Activated naive CD4-positive, alpha-beta T cell treated with anti-CD3 and anti-CD28 coated beads for 36 hours (primary cell): ENCODE results near the gene PER2. TPM values are rescaled to one million over a fixed set of nuclear protein-coding genes. Genes with fewer than 3 reads are reported as not detected.
A peak's percentile ranks its signal among the peaks of the same experiment; 100 is the strongest.

Experiments used
- CTCF ChIA-PET: fragments of 350-600 bp; sonication (Branson Sonifier 250); formaldehyde crosslinking; loops from one replicate; lab custom pipeline; 2021; ENCODE audit warnings: antibody characterized with exemption; lab: Charles Lee
- DNase-seq: peaks from one replicate; pipeline ENCODE4 v3.0.0-alpha.2; 2020
- H3K27ac Mint-ChIP-seq: one replicate; pipeline ENCODE4 v1.8.0; 2021; ENCODE audit warnings: mild to moderate bottlenecking, mixed read lengths
- H3K27me3 Mint-ChIP-seq: one replicate; pipeline ENCODE4 v1.8.0; 2021; ENCODE audit warnings: low read depth, mixed read lengths
- H3K36me3 Mint-ChIP-seq: one replicate; pipeline ENCODE4 v1.8.0; 2021; ENCODE audit warnings: low read depth, mixed read lengths
- H3K4me1 Mint-ChIP-seq: one replicate; pipeline ENCODE4 v1.8.0; 2021; ENCODE audit warnings: low read depth, mixed read lengths
- H3K4me3 Mint-ChIP-seq: one replicate; pipeline ENCODE4 v1.8.0; 2021; ENCODE audit warnings: mild to moderate bottlenecking, moderate library complexity, mixed read lengths
- H3K9me3 Mint-ChIP-seq: one replicate; pipeline ENCODE4 v1.8.0; 2021; ENCODE audit warnings: mixed read lengths
- intact Hi-C: fragments of 100-400 bp; cut with micrococcal nuclease; formaldehyde crosslinking; loops from one replicate; pipeline ENCODE4 v1.15.1; 2023
- total RNA-seq, 2 experiments: library from RNA; stranded (reverse); gene quantifications; one replicate each; pipeline ENCODE4 v1.2.3, GENCODE V29; 2021

Gene PER2
- total RNA-seq, 2 experiments from 2014 or later = 7.1 to 7.8 TPM

DNA sequence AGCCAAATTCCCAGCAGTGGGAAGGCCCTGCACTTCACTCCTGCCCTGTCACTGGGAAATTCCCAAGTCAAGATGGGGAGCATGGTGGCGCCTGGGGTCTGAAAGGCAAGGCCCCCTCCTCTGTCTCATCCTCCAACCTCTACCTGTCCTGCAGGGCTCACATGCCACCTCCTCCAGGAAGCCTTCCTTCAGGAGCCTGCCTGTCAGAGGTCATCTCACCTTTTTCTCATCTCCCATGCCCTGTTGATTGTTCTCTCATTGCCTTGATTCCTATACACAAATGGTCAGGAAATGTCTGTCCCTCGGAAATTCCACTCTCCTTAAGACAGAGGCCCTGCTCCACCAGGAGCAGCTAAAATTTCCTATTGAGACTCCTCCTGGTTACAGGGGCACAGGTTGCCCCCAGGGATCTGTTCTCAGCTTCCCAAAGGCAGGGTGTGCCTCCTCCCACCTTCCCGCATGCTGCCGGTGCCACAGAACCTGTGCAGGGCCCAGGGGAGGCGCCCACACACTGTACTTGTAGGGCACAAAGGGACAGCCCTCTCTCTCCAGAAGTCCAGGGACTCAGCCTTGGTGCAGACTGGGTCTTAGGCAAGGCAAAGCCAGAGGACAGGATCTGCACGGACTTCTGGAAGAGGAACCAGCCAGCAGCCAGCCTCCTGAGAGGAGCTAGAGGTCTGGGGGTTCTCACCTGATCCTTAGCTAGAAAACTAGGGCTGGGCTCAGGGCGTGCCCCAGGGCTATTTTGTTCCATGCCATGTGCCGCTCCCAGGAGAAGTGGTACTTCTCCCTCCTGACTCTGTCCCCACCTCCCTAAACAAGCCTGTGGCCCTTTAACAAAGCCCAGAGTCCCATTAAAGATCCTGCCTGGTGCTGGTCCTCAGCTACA lies 61.5 kb downstream of the PER2 start:
- CTCF ChIA-PET = no interaction called here
- no peak overlapping the region for H3K4me3 Mint-ChIP-seq
- no peaks in the 10 kb centered on the region for H3K27me3 Mint-ChIP-seq
- no peak overlapping the region for H3K27ac Mint-ChIP-seq
- no peaks in the 10 kb centered on the region for H3K9me3 Mint-ChIP-seq
- peaks cover 1% of the 10 kb centered on the region for H3K36me3 Mint-ChIP-seq
- no peak for DNase-seq
- peaks cover 14% of the 10 kb centered on the region for H3K4me1 Mint-ChIP-seq
- intact Hi-C loops = no loop called here

DNA sequence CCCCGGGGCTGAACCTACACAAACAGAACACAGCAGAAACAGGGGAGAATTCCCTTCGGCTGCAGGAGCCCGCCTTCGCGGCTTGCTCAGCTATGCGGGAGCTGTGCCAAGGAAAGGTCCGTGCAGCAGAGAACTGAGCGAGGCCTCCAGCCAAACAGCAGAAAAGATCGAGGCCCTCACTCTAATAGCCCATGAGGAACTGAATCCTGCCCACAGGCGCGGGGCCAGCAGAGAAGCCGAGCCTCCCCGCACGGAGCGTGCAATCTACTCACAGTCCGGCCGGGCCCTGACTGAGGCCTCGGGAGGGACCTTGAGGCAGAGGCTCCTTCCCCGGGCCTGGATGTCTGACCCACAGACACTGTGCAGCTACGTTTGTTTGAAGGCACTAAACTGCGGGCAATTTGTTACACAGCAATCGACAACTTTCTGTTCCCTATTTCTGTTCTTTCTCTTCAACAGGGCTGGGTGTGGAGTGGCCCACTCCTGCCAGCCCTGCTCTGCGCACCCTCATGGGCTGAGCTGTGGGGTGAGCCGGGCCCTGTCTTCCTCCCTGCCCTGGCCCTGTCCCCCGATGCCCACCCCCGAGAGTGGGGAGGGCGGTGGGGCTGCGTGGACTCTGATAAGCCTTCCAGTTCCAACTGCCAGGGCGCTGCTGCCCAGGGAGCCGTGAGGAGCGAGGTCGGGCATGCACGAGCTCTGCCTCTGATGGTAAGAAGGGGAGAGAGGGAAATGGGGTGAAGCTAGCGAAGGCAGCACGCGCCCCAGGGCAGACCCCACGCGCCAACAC lies 62.3 kb downstream of the PER2 start:
- CTCF ChIA-PET = no interaction called here
- intact Hi-C loops = no loop called here
- Mint-ChIP-seq H3K9me3 (no peaks in the 10 kb centered on the region), H3K4me3 (no peak overlapping the region), H3K36me3 (peaks cover 1% of the 10 kb centered on the region), H3K27me3 (no peaks in the 10 kb centered on the region), H3K27ac (no peak overlapping the region), H3K4me1 (peaks cover 7% of the 10 kb centered on the region)
- no peak for DNase-seq

DNA sequence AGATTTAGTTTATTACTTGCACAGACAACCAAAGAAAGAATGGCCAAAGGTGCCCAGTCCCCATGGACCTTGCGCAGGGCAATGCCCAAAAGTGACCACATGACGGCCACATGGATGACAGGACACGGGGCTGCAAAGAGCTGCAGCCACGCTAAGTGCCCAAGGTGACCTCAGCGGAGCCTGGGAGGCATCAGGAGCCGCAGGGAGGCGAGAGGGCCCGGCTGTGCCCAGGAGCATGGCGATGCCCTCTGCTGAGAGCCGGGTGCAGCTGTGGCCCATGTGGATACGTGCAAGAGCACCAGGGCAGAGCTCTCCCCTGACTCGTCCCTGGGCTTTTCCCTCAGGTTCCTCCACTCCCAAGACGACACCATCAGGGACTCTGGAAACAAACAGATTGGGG lies 63.3 kb downstream of the PER2 start:
- intact Hi-C loops = no loop called here
- Mint-ChIP-seq H3K4me3 (no peak overlapping the region), H3K9me3 (no peaks in the 10 kb centered on the region), H3K36me3 (peaks cover 1% of the 10 kb centered on the region), H3K27me3 (no peaks in the 10 kb centered on the region), H3K27ac (no peak overlapping the region), H3K4me1 (no peaks in the 10 kb centered on the region)
- CTCF ChIA-PET = no interaction called here
- no peak for DNase-seq

DNA sequence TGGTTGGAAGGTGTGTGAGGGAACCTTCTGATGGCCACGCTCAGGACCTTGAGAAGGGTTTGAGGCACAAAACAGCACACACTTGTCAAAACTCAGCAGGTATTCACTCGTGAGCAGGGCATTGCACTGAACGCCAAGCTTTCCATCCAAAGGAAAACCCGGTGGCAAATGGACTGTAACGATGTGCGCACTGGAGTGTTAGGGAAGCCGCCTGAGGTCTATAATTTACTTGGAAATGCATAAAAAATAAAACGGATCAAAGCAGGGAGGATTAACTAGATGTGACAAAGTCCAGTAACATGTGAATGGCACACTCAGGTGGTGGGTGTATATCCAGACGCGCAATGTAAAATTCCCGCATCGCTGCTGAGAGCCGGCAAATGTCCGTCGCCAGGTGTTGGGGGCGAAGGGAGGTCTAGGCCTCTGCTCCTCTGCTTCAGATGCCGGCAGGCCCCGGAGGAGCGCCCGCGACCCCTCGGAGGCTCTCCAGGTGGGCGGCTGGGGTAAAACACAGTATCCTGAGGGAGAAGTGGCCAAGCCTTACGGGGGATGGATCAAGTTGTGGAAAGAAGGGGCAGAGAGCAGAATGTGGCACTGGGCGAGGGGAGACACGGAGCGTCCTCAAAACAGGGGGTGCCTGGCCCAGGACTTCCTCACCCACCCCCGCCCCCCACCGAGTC lies 63.9 kb downstream of the PER2 start:
- H3K9me3 Mint-ChIP-seq = no peaks in the 10 kb centered on the region
- CTCF ChIA-PET = no interaction called here
- H3K4me1 Mint-ChIP-seq = no peaks in the 10 kb centered on the region
- intact Hi-C loops = no loop called here
- no peak overlapping the region for H3K27ac Mint-ChIP-seq
- no peaks in the 10 kb centered on the region for H3K27me3 Mint-ChIP-seq
- no peak for DNase-seq
- H3K4me3 Mint-ChIP-seq = no peak overlapping the region
- H3K36me3 Mint-ChIP-seq = peaks cover 1% of the 10 kb centered on the region

DNA sequence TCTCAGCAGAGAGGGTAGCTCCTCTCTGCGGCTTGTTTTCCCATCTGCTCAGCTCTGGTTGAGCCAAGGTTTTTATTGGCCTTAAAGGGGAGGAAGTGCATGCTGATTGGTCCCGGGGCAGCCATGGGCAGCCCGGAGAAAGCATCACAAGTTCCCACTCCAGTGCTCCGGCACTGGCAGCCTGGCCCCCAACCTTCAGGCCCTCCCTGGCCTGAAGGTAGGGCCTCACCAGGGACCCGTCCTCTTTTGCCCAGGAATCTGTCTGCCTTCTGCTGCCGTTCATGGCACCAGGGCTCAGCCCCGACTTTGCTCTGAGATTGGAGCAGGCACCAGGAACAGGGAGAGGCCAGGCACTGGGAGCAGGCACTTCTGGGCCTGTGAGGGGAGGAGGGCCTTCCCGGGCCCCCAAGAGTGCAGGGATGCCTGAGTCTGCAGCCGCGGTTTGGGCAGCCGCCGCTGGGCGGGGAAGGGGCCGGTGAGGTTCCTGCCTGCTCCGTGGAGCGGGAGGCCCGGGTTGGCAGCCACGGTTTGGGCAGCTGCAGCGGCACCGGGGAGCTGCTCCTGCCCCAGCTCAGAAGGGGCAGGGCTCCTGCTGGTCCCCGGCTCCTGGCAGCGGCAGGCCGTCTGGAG lies 67.4 kb downstream of the PER2 start:
- Mint-ChIP-seq H3K4me3 (no peak overlapping the region), H3K4me1 (no peaks in the 10 kb centered on the region), H3K27me3 (peaks cover 2% of the 10 kb centered on the region), H3K9me3 (no peaks in the 10 kb centered on the region), H3K36me3 (no peaks in the 10 kb centered on the region), H3K27ac (no peak overlapping the region)
- intact Hi-C loops = no loop called here
- CTCF ChIA-PET = interaction anchor here (1.0 to 1.5 kb wide), 2 partner anchors 8 to 82 kb away, joined by 3 to 6 read pairs; partner anchors contain the start of gene KLHL30
- no peak for DNase-seq

DNA sequence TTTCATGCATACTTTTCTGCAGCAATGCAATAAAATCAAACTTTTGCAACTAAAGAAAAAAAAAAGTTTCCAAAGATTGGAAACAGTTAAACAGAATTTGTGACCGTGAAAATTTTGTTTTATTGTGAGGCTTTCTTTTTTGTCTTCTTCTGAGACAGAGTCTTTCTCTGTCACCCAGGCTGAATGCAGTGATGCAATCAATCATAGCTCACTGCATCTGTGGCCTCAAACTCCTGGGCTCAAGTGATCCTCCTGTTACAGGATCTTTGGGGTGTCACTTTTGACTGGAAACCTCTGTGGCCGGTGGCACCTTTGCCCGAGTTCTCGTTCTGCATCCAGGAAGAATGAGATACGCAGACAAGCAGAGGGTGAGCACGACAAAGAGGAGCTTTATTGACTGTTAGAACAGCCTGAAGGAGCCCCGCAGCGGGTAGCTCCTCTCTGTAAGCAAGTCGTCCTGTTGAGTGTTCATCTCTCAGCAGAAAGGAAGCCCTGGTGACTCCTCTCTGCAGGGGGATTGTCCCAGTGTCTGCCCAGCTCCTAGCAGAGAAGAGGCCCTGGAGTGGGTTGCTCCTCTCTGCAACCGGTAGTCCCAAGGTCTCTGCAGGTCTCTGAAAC lies 68.0 kb downstream of the PER2 start:
- CTCF ChIA-PET = no interaction called here
- peaks cover 3% of the 10 kb centered on the region for H3K27me3 Mint-ChIP-seq
- no peak for DNase-seq
- H3K4me3 Mint-ChIP-seq = no peak overlapping the region
- no peaks in the 10 kb centered on the region for H3K9me3 Mint-ChIP-seq
- no peaks in the 10 kb centered on the region for H3K36me3 Mint-ChIP-seq
- no peaks in the 10 kb centered on the region for H3K4me1 Mint-ChIP-seq
- intact Hi-C loops = no loop called here
- H3K27ac Mint-ChIP-seq = no peak overlapping the region

DNA sequence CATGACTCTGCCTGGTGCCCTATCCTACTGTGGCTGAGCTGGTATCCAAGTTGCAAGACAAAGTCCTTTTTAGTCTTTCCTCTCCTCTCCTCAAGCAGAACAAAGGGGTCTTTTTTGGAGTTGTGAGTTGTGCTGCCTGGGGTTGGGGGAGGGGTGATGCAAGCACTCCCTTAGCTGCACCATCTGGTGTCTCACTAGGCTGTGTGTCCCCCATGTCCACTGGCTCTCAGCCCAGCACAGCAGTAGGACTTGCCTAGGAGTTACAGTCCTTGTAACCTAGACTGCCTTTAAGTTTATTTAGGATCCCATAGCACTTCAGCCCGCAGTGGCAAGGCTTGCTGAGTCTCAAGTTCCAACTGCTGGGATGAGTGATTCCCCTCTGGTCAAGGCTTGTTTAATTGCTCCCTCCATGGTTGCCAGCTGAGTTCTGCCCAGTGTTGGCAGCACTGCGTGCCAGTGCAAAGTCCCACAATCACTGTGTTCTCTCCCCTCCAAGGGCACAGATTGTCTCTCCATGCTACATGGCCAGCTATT lies 71.7 kb downstream of the PER2 start:
- peaks cover 10% of the 10 kb centered on the region for H3K27me3 Mint-ChIP-seq
- DNase-seq = no peak
- CTCF ChIA-PET = no interaction called here
- intact Hi-C loops = no loop called here
- H3K27ac Mint-ChIP-seq = no peak overlapping the region
- H3K9me3 Mint-ChIP-seq = no peaks in the 10 kb centered on the region
- H3K4me3 Mint-ChIP-seq = no peak overlapping the region
- no peaks in the 10 kb centered on the region for H3K4me1 Mint-ChIP-seq
- no peaks in the 10 kb centered on the region for H3K36me3 Mint-ChIP-seq

DNA sequence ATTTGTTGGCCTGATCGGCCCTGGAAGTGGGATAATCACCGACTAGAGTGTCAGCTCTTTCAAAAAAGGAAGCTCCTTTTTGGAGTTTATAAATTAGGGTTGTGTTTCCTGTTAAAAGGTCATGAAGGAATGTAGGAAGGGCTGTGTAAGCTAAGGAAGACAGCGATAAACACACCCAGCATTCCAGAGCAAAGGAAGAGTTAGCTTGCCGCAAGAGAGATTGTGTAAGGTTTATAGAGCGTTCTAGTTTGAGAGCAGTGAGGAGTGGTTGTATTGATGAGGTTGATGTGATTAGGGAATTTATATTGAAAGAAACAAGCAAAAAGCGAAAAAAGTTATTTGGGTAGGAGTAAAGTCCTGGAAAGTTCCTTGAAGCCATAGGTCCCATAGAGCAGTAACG lies 81.4 kb downstream of the PER2 start:
- H3K27me3 Mint-ChIP-seq = no peaks in the 10 kb centered on the region
- CTCF ChIA-PET = no interaction called here
- intact Hi-C loops = no loop called here
- H3K9me3 Mint-ChIP-seq = no peaks in the 10 kb centered on the region
- no peak overlapping the region for H3K27ac Mint-ChIP-seq
- H3K4me3 Mint-ChIP-seq = no peak overlapping the region
- peaks cover 8% of the 10 kb centered on the region for H3K36me3 Mint-ChIP-seq
- DNase-seq = no peak
- H3K4me1 Mint-ChIP-seq = peaks cover 12% of the 10 kb centered on the region

DNA sequence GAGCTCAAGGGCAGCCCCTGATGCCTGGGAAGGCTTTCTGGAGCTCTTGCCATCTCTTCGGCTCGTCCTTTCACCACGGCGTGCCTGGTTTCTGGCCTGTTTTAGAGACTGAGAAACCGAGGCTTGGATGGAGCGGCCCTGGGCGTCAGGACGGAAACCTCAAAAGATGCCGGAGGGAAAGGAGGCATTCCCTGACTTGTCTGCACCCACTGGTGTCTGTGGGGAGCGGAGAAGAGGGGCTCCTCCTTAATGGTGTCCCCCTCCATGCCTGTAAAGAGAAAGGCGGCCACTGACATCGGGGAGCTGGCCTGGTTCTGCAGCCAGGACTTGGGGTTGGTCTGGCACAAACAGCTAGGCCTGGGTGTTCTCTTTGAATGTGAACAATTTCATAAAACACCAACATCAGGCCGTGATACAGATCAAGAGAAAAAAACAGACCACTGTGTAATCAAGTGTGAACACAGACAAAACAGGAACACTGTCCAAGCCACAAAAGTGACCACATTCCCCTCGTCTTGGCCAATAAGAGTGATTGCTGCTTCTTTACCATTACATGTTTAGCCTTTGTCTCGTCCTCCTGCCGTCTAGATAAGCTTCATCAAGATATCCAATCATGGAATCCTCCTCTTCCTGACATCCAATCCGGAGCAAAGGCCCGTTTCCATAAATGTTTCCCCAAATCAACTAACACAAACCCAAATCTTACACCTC lies 84.3 kb downstream of the PER2 start:
- no peak for DNase-seq
- no peaks in the 10 kb centered on the region for H3K27me3 Mint-ChIP-seq
- intact Hi-C loops = loop anchor here (1.0 to 2.0 kb wide), 6 partner anchors 27 to 511 kb away; partner anchors contain the start of gene PER2
- peaks cover 36% of the 10 kb centered on the region for H3K4me1 Mint-ChIP-seq
- CTCF ChIA-PET = no interaction called here
- peak overlapping the region; percentile 78 for H3K4me3 Mint-ChIP-seq
- peaks cover 8% of the 10 kb centered on the region for H3K36me3 Mint-ChIP-seq
- peak overlapping the region; percentile 77 for H3K27ac Mint-ChIP-seq
- no peaks in the 10 kb centered on the region for H3K9me3 Mint-ChIP-seq

DNA sequence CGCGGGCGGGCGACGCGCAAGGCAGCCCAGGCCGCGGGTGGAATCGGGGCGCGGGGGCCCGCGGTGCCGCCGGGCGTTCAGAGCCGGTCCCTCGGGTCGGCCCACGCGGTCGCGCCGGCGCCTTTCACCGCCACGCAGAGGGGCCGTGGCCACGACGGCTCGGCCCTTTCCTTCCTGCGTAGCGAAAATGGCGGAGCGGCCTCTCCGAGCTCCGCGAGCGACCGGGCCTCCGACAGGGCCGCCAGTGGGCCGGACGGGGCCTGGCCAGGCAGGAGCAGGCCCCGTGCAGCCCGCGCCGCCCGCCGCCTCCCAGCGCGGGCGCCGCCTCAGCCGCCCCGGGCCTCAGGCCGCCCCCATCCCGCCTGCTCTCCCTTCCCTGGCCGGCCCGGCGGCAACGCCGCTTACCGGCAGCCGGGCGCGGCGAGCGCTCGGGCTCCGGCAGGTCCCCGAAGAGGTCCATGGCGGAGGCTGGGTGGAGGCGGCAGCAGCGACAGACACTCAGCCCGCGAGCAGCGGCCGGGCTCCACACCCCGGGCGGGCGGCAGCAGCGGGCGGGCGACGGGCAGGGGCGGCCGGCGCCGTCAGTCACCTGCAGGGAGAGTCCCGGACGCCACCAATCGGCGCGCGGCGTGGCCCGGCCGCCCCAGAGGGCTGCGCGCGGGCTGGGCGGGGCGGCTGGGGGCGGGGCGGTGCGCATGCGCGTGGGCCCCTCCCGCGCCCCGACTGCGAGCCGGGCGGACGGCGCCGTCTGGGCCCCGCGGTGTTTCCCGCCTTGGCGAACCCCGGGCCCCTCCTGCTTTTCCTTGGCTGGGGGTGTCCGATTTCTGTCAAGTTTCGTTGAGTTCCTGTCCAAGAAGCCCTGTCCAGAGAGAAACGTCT lies 85.1 kb downstream of the PER2 start, which contains the start of gene ILKAP:
TSS of gene ILKAP (minus strand) at position 602 of the 879 bp plus-strand sequence. CDS start at position 460, 142 bp downstream.
- intact Hi-C loops = loop anchor here (1.0 to 2.0 kb wide), 5 partner anchors 27 to 511 kb away; partner anchors contain the start of gene PER2
- H3K9me3 Mint-ChIP-seq = no peaks in the 10 kb centered on the region
- peaks cover 8% of the 10 kb centered on the region for H3K36me3 Mint-ChIP-seq
- H3K4me1 Mint-ChIP-seq = peaks cover 41% of the 10 kb centered on the region
- peak; percentile 89 for DNase-seq
- CTCF ChIA-PET = no interaction called here
- no peaks in the 10 kb centered on the region for H3K27me3 Mint-ChIP-seq
- peak within 1 kb of the TSS; percentile 80 for H3K4me3 Mint-ChIP-seq
- H3K27ac Mint-ChIP-seq = peak within 1 kb of the TSS; percentile 77
